ENCODE data around the gene NDUFS2. TPM values are rescaled to one million over a fixed set of nuclear protein-coding genes. Genes with fewer than 3 reads are reported as not detected.

The NDUFS2 gene
- total and polyA plus RNA-seq, 9 of the 15 experiments (the other 6 are each of a cell fraction or from before 2014, with no cell fraction given): 70.0 to 176 (median 141) TPM

DNA sequence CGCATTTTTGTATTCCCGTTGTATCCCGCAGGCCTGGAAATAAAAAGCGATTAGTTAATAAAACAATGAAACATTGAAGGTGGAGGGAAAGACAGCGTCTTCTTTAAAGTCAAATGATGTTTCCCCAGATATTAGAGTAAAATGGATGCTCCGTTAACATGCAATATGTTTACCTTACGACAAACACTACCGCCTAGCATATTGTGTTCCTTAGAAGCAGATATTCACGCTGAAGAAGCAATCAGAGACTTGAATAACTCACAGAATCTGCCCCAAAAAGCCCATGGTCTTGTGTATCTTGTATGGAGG lies 24.3 kb upstream of the NDUFS2 start (continued):
- TF ChIP-seq, protein P1, sequence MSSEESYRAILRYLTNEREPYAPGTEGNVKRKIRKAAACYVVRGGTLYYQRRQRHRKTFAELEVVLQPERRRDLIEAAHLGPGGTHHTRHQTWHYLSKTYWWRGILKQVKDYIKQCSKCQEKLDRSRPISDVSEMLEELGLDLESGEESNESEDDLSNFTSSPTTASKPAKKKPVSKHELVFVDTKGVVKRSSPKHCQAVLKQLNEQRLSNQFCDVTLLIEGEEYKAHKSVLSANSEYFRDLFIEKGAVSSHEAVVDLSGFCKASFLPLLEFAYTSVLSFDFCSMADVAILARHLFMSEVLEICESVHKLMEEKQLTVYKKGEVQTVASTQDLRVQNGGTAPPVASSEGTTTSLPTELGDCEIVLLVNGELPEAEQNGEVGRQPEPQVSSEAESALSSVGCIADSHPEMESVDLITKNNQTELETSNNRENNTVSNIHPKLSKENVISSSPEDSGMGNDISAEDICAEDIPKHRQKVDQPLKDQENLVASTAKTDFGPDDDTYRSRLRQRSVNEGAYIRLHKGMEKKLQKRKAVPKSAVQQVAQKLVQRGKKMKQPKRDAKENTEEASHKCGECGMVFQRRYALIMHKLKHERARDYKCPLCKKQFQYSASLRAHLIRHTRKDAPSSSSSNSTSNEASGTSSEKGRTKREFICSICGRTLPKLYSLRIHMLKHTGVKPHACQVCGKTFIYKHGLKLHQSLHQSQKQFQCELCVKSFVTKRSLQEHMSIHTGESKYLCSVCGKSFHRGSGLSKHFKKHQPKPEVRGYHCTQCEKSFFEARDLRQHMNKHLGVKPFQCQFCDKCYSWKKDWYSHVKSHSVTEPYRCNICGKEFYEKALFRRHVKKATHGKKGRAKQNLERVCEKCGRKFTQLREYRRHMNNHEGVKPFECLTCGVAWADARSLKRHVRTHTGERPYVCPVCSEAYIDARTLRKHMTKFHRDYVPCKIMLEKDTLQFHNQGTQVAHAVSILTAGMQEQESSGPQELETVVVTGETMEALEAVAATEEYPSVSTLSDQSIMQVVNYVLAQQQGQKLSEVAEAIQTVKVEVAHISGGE (CRISPR knock-in tag; IDR thresholded peaks at IDR 0.05): peak in 1 of 3 experiments; percentile 18; a peak in 2 of 6 replicates
- TF ChIP-seq NRF1 (conservative IDR thresholded peaks at IDR 0.05 in 1 of 2, IDR thresholded peaks at IDR 0.05 in 1 of 2) (peak in 1 of 2 experiments; percentile 32; a peak in 1 of 4 replicates), XRCC4 (IDR thresholded peaks at IDR 0.05; ENCODE audit: extremely low read depth, insufficient read depth, insufficient read length) (no peak), THRAP3 (IDR thresholded peaks at IDR 0.05; ENCODE audit: borderline replicate concordance) (no peak), RAD51 (IDR thresholded peaks at IDR 0.05; ENCODE audit: borderline replicate concordance, low read depth) (0 out of 2 replicates have a peak, but pooled peaks have one; percentile 5)
- TF ChIP-seq, protein P2, sequence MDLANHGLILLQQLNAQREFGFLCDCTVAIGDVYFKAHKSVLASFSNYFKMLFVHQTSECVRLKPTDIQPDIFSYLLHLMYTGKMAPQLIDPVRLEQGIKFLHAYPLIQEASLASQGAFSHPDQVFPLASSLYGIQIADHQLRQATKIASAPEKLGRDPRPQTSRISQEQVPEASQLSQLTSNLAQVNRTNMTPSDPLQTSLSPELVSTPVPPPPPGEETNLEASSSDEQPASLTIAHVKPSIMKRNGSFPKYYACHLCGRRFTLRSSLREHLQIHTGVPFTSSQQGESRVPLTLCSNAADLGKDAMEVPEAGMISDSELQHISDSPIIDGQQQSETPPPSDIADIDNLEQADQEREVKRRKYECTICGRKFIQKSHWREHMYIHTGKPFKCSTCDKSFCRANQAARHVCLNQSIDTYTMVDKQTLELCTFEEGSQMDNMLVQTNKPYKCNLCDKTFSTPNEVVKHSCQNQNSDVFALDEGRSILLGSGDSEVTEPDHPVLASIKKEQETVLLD (IDR thresholded peaks at IDR 0.05): peak; percentile 50; the same call in 1 of the 2 replicates
- TF ChIP-seq, protein P3, sequence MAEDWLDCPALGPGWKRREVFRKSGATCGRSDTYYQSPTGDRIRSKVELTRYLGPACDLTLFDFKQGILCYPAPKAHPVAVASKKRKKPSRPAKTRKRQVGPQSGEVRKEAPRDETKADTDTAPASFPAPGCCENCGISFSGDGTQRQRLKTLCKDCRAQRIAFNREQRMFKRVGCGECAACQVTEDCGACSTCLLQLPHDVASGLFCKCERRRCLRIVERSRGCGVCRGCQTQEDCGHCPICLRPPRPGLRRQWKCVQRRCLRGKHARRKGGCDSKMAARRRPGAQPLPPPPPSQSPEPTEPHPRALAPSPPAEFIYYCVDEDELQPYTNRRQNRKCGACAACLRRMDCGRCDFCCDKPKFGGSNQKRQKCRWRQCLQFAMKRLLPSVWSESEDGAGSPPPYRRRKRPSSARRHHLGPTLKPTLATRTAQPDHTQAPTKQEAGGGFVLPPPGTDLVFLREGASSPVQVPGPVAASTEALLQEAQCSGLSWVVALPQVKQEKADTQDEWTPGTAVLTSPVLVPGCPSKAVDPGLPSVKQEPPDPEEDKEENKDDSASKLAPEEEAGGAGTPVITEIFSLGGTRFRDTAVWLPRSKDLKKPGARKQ (CRISPR knock-in tag; IDR thresholded peaks at IDR 0.05): peak; percentile 67; the same call in 1 of the 2 replicates
- TF ChIP-seq, protein P4, sequence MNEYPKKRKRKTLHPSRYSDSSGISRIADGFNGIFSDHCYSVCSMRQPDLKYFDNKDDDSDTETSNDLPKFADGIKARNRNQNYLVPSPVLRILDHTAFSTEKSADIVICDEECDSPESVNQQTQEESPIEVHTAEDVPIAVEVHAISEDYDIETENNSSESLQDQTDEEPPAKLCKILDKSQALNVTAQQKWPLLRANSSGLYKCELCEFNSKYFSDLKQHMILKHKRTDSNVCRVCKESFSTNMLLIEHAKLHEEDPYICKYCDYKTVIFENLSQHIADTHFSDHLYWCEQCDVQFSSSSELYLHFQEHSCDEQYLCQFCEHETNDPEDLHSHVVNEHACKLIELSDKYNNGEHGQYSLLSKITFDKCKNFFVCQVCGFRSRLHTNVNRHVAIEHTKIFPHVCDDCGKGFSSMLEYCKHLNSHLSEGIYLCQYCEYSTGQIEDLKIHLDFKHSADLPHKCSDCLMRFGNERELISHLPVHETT (CRISPR knock-in tag; conservative IDR thresholded peaks at IDR 0.05 in 1 of 2, IDR thresholded peaks at IDR 0.05 in 1 of 2): 0 out of 4 replicates have a peak, but pooled peaks of 1 of the 2 experiments have one; percentile 7
- TF ChIP-seq, protein P5, sequence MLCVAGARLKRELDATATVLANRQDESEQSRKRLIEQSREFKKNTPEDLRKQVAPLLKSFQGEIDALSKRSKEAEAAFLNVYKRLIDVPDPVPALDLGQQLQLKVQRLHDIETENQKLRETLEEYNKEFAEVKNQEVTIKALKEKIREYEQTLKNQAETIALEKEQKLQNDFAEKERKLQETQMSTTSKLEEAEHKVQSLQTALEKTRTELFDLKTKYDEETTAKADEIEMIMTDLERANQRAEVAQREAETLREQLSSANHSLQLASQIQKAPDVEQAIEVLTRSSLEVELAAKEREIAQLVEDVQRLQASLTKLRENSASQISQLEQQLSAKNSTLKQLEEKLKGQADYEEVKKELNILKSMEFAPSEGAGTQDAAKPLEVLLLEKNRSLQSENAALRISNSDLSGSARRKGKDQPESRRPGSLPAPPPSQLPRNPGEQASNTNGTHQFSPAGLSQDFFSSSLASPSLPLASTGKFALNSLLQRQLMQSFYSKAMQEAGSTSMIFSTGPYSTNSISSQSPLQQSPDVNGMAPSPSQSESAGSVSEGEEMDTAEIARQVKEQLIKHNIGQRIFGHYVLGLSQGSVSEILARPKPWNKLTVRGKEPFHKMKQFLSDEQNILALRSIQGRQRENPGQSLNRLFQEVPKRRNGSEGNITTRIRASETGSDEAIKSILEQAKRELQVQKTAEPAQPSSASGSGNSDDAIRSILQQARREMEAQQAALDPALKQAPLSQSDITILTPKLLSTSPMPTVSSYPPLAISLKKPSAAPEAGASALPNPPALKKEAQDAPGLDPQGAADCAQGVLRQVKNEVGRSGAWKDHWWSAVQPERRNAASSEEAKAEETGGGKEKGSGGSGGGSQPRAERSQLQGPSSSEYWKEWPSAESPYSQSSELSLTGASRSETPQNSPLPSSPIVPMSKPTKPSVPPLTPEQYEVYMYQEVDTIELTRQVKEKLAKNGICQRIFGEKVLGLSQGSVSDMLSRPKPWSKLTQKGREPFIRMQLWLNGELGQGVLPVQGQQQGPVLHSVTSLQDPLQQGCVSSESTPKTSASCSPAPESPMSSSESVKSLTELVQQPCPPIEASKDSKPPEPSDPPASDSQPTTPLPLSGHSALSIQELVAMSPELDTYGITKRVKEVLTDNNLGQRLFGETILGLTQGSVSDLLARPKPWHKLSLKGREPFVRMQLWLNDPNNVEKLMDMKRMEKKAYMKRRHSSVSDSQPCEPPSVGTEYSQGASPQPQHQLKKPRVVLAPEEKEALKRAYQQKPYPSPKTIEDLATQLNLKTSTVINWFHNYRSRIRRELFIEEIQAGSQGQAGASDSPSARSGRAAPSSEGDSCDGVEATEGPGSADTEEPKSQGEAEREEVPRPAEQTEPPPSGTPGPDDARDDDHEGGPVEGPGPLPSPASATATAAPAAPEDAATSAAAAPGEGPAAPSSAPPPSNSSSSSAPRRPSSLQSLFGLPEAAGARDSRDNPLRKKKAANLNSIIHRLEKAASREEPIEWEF (CRISPR knock-in tag; IDR thresholded peaks at IDR 0.05): 0 out of 2 replicates have a peak, but pooled peaks have one; percentile 38
- TF ChIP-seq, protein P6, sequence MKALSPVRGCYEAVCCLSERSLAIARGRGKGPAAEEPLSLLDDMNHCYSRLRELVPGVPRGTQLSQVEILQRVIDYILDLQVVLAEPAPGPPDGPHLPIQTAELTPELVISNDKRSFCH (CRISPR knock-in tag; IDR thresholded peaks at IDR 0.05): no peak
- TF ChIP-seq, protein P6 (tag; IDR thresholded peaks at IDR 0.05): 0 out of 2 replicates have a peak, but pooled peaks have one; percentile 12
